Cardiac muscle cell (in vitro differentiated cells and primary cell): ENCODE data around the gene DNAJB13. TPM values are rescaled to one million over a fixed set of nuclear protein-coding genes. Genes with fewer than 3 reads are reported as not detected.

Experiments used
- DNase-seq, 2 donors: peaks; one replicate each; pipeline versions ENCODE4 v3.0.0 to v3.0.0-alpha.2; 2010 to 2017; ENCODE audit warnings: low read depth in 1 of 2, low spot score in 1 of 2
- H3K27ac ChIP-seq: fragments of 200-600 bp; sonication (generic); 2 replicates; pipeline ENCODE4 v1.5.1; 2016
- H3K27me3 ChIP-seq: fragments of 200-600 bp; sonication (generic); 2 replicates; pipeline ENCODE4 v1.6.0; 2016; ENCODE audit warnings: control low read depth
- H3K36me3 ChIP-seq: fragments of 200-600 bp; sonication (generic); 2 replicates; pipeline ENCODE4 v1.5.1; 2016; ENCODE audit warnings: control low read depth
- H3K4me1 ChIP-seq: fragments of 200-600 bp; sonication (generic); 2 replicates; pipeline ENCODE4 v1.8.1; 2017; ENCODE audit warnings: low read depth, mild to moderate bottlenecking, mixed run types
- H3K4me3 ChIP-seq: fragments of 200-600 bp; sonication (generic); 2 replicates; pipeline ENCODE4 v1.5.1; 2016; ENCODE audit warnings: mild to moderate bottlenecking
- H3K9me3 ChIP-seq: fragments of 200-600 bp; sonication (generic); 2 replicates; pipeline ENCODE4 v1.5.1; 2017; ENCODE audit warnings: low read depth, mild to moderate bottlenecking, control low read depth
- polyA plus RNA-seq: library from polyadenylated mRNA; unstranded; fragments of >200 nt; fragmentation: Nextera tagmentation; extraction: Ambion mirVana; gene quantifications from 2 replicates; pipeline ENCODE4 v1.2.1, GENCODE V29; 2016
- total RNA-seq: library from RNA; depleted of rRNA; stranded (reverse); fragments of >200 nt; gene quantifications from 2 replicates; pipeline ENCODE4 v1.2.3, GENCODE V29; 2016
- TF ChIP-seq, protein P1 (sequence below): IDR thresholded peaks from 2 replicates; pipeline ENCODE4 v1.5.1; 2012; ENCODE audit warnings: low read depth, mild to moderate bottlenecking, low read length

The DNAJB13 gene
- total and polyA plus RNA-seq, 2 experiments from 2014 or later, result 0.24 TPM; not detected in 1

GRCh38 chr11:73999581-74000306 is 48.9 kb downstream of the DNAJB13 start:
- Histone ChIP-seq H3K4me1 (no peaks in the 10 kb centered on the region), H3K9me3 (no peaks in the 10 kb centered on the region), H3K27me3 (no peaks in the 10 kb centered on the region), H3K36me3 (peaks cover 4% of the 10 kb centered on the region), H3K4me3 (no peak overlapping the region), H3K27ac (no peak overlapping the region)
- DNase-seq, result no peak
- TF ChIP-seq, protein P1, sequence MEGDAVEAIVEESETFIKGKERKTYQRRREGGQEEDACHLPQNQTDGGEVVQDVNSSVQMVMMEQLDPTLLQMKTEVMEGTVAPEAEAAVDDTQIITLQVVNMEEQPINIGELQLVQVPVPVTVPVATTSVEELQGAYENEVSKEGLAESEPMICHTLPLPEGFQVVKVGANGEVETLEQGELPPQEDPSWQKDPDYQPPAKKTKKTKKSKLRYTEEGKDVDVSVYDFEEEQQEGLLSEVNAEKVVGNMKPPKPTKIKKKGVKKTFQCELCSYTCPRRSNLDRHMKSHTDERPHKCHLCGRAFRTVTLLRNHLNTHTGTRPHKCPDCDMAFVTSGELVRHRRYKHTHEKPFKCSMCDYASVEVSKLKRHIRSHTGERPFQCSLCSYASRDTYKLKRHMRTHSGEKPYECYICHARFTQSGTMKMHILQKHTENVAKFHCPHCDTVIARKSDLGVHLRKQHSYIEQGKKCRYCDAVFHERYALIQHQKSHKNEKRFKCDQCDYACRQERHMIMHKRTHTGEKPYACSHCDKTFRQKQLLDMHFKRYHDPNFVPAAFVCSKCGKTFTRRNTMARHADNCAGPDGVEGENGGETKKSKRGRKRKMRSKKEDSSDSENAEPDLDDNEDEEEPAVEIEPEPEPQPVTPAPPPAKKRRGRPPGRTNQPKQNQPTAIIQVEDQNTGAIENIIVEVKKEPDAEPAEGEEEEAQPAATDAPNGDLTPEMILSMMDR, result no peak

DNA sequence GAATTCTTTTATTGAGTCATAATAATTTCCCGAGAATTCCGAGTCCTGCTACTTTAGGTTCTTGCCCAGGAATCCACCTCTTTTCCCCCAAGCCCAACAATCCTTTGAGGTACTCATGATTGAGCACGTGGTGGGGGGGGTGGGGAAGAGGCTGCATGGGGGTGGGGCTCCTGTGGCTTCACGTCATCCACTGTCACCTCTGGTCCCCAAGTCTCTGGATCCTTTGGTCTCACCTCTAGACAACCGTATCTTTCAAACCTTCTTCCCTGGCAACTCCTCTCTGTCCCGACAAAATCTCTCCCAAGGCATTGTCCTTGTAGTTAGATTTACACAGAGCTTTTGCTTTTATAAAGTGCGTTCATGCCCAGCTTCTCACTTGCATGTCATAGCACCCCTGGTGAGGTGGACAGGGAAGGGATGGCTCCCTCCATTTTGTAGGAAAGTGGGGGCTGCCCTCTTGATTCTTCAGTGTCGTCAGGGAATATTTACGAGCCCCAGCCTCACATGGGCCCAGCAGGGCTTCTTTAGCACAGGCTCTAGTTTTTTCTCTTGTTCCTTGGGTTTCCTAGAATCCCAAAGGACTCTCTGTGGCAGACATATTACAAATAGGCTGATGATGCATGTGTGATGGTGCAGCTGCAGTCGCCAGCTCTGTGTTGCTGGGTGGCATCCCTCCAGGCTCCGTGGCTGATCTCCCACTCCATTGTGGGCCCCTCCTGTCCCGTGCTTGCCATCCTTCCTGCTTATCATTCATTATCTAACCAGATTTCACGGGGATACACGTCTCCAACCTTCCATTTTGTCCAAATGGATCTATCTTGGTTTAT is 49.7 kb downstream of the DNAJB13 start:
- TF ChIP-seq, protein P1, result no peak
- no peak overlapping the region for H3K4me3 ChIP-seq
- H3K9me3 ChIP-seq, result no peaks in the 10 kb centered on the region
- no peaks in the 10 kb centered on the region for H3K4me1 ChIP-seq
- no peak for DNase-seq
- H3K36me3 ChIP-seq, result peaks cover 4% of the 10 kb centered on the region
- H3K27ac ChIP-seq, result no peak overlapping the region
- no peaks in the 10 kb centered on the region for H3K27me3 ChIP-seq

DNA sequence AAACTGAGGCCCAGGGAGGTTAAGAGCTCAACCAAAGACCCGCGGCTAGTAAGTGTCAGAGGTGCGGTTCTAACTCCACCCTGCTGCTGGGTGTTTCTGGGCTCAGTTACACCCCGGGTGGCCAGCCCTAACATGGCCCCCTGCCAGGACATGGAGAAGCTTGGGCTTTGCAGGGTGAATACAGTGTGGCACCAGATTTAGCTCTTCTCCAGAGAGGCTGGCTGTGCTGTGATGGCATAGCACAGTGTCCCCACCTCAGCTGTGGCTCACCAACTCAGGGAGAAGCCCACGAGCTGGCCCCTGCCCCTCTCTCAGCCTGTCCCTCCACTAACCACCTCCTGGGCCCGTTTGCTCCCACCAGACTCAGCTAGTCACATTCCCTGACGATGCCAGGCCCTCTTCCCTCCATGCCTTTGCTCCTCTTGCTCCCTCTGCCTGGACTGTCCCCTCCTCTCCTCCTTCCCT is 51.0 kb downstream of the DNAJB13 start:
- Histone ChIP-seq H3K36me3 (peaks cover 4% of the 10 kb centered on the region), H3K27me3 (no peaks in the 10 kb centered on the region), H3K4me3 (no peak overlapping the region), H3K9me3 (no peaks in the 10 kb centered on the region), H3K4me1 (no peaks in the 10 kb centered on the region), H3K27ac (no peak overlapping the region)
- no peak for DNase-seq
- TF ChIP-seq, protein P1, result no peak

- Histone ChIP-seq H3K4me3 (no peak overlapping the region), H3K27me3 (no peaks in the 10 kb centered on the region), H3K36me3 (peaks cover 4% of the 10 kb centered on the region), H3K4me1 (peaks cover 2% of the 10 kb centered on the region), H3K9me3 (no peaks in the 10 kb centered on the region), H3K27ac (no peak overlapping the region)
- no peak for DNase-seq
- TF ChIP-seq, protein P1, result no peak
These were observed 52.0 kb downstream of the DNAJB13 start for GRCh38 chr11:74002832-74003231.

GRCh38 chr11:74004046-74004695 is 53.3 kb downstream of the DNAJB13 start:
- H3K27me3 ChIP-seq, result no peaks in the 10 kb centered on the region
- H3K4me3 ChIP-seq, result no peak overlapping the region
- TF ChIP-seq, protein P1, result no peak
- no peak for DNase-seq
- H3K36me3 ChIP-seq, result peaks cover 4% of the 10 kb centered on the region
- H3K4me1 ChIP-seq, result peaks cover 15% of the 10 kb centered on the region
- H3K27ac ChIP-seq, result no peak overlapping the region
- H3K9me3 ChIP-seq, result no peaks in the 10 kb centered on the region
